Measurements from ENCODE around the gene SELENOI.
A peak's percentile ranks its signal among the peaks of the same experiment; 100 is the strongest.
"Not testable (repeated sequence)": the region's sequence is repeated elsewhere in the genome, so short reads cannot be mapped to it uniquely, and the experiment has no call there.

The SELENOI gene

GRCh38 chr2:26327291-26328272 is 18.4 kb upstream of the SELENOI start:
- TF ChIP-seq POLR2AphosphoS5 (IDR thresholded peaks at IDR 0.05; ENCODE audit: low read depth, low read length), result no peak
- TF ChIP-seq POLR2A (IDR thresholded peaks at IDR 0.05; ENCODE audit: low read depth, low read length), result no peak
- no peak for TF ChIP-seq TAF1 (IDR thresholded peaks at IDR 0.05; ENCODE audit: borderline replicate concordance, low read depth, low read length)
- DNase-seq (ENCODE audit: insufficient read length), result no peak
- FAIRE-seq, result no peak

GRCh38 chr2:26329083-26329482 is 16.9 kb upstream of the SELENOI start:
- DNase-seq (ENCODE audit: insufficient read length); FAIRE-seq: not testable (repeated sequence)

DNA sequence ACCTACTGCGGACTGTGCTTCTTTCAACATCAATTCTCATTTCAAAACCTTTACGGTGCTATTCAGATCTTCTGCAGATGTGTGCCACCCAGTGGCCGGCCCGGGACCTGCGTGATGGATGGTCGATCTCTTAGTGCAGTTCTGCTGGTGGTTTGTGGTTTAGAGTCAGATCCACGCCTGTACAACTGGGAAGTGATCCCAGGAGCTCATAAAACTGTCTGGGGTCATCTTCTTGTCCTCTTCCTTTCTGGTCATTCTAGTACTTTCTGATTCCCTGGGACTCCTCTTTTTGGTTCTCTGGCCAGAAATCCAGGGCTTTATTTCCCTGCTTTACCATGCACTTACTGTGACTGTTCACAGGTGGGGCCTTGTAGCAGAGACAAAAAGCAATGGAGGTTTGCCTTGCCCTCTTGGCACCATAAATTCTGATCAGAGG is 15.8 kb upstream of the SELENOI start:
- FAIRE-seq (peak; percentile 95), DNase-seq (ENCODE audit: insufficient read length) (no peak)
- TF ChIP-seq POLR2A (IDR thresholded peaks at IDR 0.05; ENCODE audit: low read depth, low read length), result no peak
- TF ChIP-seq POLR2AphosphoS5 (IDR thresholded peaks at IDR 0.05; ENCODE audit: low read depth, low read length), result no peak
- TF ChIP-seq TAF1 (IDR thresholded peaks at IDR 0.05; ENCODE audit: borderline replicate concordance, low read depth, low read length), result no peak

DNA sequence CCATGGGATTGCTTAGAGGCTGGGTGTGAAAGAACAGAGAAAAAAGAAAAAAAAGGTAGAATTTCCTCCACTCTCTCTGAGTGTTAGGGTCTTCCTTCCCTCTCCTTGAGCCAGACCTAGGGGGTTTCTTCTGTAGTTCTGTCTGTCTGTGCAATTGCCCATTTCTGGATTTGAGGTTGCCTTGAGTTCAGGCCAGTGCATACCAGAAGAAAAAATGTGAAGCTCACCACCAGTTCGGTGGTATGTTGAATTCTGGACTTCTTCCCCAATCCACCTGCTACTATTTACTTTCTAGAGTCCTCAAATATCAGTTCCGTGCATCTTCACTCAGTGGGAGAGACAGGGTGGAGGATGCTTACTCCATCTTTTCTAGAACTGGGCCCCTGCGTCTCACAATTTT is 15.3 kb upstream of the SELENOI start:
- TF ChIP-seq POLR2A (IDR thresholded peaks at IDR 0.05; ENCODE audit: low read depth, low read length), result no peak
- TF ChIP-seq POLR2AphosphoS5 (IDR thresholded peaks at IDR 0.05; ENCODE audit: low read depth, low read length), result no peak
- no peak for TF ChIP-seq TAF1 (IDR thresholded peaks at IDR 0.05; ENCODE audit: borderline replicate concordance, low read depth, low read length)
- FAIRE-seq (no peak), DNase-seq (ENCODE audit: insufficient read length) (no peak)

DNA sequence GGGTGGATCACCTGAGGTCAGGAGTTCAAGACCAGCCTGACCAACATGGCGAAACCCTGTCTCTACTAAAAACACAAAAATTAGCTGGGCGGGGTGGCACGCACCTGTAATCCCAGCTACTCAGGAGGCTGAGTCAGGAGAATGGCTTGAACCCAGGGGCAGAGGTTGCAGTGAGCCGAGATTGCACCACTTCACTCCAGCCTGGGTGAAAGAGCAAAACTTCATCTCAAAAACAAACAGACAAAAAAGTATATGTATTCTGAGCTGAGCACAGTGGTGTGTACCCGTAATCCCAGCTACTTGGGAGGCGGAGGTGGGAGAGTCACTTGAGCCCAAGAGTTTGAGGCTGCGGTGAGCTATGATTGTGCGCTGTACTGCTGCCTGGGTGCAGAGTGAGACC is 14.6 kb upstream of the SELENOI start:
- not testable (repeated sequence) for FAIRE-seq; DNase-seq (ENCODE audit: insufficient read length)

GRCh38 chr2:26333293-26333692 is 12.7 kb upstream of the SELENOI start:
- TF ChIP-seq POLR2AphosphoS5 (IDR thresholded peaks at IDR 0.05; ENCODE audit: low read depth, low read length) (no peak), TAF1 (IDR thresholded peaks at IDR 0.05; ENCODE audit: borderline replicate concordance, low read depth, low read length) (no peak), POLR2A (IDR thresholded peaks at IDR 0.05; ENCODE audit: low read depth, low read length) (no peak)
- FAIRE-seq, result no peak
- no peak for DNase-seq (ENCODE audit: insufficient read length)

- FAIRE-seq, result no peak
- no peak for TF ChIP-seq POLR2A (IDR thresholded peaks at IDR 0.05; ENCODE audit: low read depth, low read length)
- no peak for TF ChIP-seq TAF1 (IDR thresholded peaks at IDR 0.05; ENCODE audit: borderline replicate concordance, low read depth, low read length)
- TF ChIP-seq POLR2AphosphoS5 (IDR thresholded peaks at IDR 0.05; ENCODE audit: low read depth, low read length), result no peak
- no peak for DNase-seq (ENCODE audit: insufficient read length)
Observed at GRCh38 chr2:26335231-26335630, 10.7 kb upstream of the SELENOI start.

DNA sequence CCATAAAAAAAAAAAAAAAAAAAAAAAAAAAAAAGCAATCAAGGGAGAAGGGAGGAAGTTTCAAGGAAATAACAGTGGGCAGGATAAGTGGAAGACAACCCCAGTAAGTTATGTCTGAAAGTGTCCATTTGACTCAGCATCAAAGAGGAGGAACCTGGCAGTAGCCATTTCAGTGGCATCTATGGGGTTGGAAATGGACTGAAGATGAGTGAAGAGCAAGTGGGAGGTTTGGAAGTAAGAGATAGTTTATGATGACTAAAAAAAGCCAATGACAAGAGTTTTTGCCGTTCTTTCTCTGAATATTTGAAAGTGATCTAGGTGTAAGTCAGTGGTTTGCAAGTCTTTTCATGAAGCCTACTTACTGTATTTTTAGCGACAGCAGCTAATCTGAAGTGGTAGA is 9.2 kb upstream of the SELENOI start:
- FAIRE-seq, result no peak
- no peak for TF ChIP-seq TAF1 (IDR thresholded peaks at IDR 0.05; ENCODE audit: borderline replicate concordance, low read depth, low read length)

GRCh38 chr2:26337298-26337697 is 8.6 kb upstream of the SELENOI start:
- TF ChIP-seq POLR2AphosphoS5 (IDR thresholded peaks at IDR 0.05; ENCODE audit: low read depth, low read length), result no peak
- no peak for TF ChIP-seq TAF1 (IDR thresholded peaks at IDR 0.05; ENCODE audit: borderline replicate concordance, low read depth, low read length)
- no peak for TF ChIP-seq POLR2A (IDR thresholded peaks at IDR 0.05; ENCODE audit: low read depth, low read length)
- FAIRE-seq (no peak), DNase-seq (ENCODE audit: insufficient read length) (no peak)

More for the DNA sequence above, 9.2 kb upstream of the SELENOI start:
- no peak for DNase-seq (ENCODE audit: insufficient read length)

GRCh38 chr2:26340831-26341230 is 5.1 kb upstream of the SELENOI start:
- TF ChIP-seq POLR2A (IDR thresholded peaks at IDR 0.05; ENCODE audit: low read depth, low read length) (no peak), POLR2AphosphoS5 (IDR thresholded peaks at IDR 0.05; ENCODE audit: low read depth, low read length) (no peak), TAF1 (IDR thresholded peaks at IDR 0.05; ENCODE audit: borderline replicate concordance, low read depth, low read length) (no peak)
- no peak for FAIRE-seq
- no peak for DNase-seq (ENCODE audit: insufficient read length)

DNA sequence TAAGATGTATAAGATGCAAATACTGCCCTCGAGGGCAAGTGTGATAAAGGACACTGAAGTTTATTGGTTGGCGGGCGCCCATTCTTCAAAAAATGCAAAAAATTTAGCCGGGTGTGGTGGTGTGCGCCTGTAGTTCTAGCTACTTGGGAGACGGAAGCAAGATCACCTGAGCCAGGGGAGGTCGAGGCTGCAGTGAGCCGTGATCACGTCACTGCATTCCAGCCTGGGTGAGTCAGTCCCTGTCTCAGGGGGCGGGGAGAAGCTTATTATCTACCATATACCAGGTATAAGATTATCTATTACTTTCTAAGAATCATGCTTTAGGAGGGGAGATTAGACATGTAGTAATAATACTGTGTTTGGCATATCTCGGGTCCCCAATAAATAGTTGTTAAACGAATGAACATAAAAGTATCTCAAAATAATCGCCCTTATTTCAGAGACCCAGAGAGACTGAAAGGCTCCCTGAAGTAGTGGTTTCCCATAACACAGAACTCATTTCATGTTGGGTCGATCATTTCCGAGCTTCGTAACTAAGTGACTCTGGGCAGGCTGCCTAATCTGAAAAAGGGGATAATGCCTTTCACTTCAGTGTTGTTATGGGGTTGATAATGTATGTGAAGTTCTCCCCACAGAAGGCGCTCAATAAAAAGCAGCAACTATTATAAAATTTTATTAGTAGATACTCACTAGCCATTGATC is 1.2 kb upstream of the SELENOI start:
- no peak for DNase-seq (ENCODE audit: insufficient read length)
- no peak for FAIRE-seq
- TF ChIP-seq POLR2A (IDR thresholded peaks at IDR 0.05; ENCODE audit: low read depth, low read length), result no peak
- no peak for TF ChIP-seq POLR2AphosphoS5 (IDR thresholded peaks at IDR 0.05; ENCODE audit: low read depth, low read length)
- TF ChIP-seq TAF1 (IDR thresholded peaks at IDR 0.05; ENCODE audit: borderline replicate concordance, low read depth, low read length), result no peak

GRCh38 chr2:26345283-26345544 is 729 bp upstream of the SELENOI start:
- FAIRE-seq (peak; percentile 40), DNase-seq (ENCODE audit: insufficient read length) (no peak)
- no peak for TF ChIP-seq POLR2AphosphoS5 (IDR thresholded peaks at IDR 0.05; ENCODE audit: low read depth, low read length)
- no peak for TF ChIP-seq TAF1 (IDR thresholded peaks at IDR 0.05; ENCODE audit: borderline replicate concordance, low read depth, low read length)
- TF ChIP-seq POLR2A (IDR thresholded peaks at IDR 0.05; ENCODE audit: low read depth, low read length), result no peak
